Measurements from ENCODE around the gene CNOT11.
"Not testable (repeated sequence)": the region's sequence is repeated elsewhere in the genome, so short reads cannot be mapped to it uniquely, and the experiment has no call there.

CNOT11 gene

DNA sequence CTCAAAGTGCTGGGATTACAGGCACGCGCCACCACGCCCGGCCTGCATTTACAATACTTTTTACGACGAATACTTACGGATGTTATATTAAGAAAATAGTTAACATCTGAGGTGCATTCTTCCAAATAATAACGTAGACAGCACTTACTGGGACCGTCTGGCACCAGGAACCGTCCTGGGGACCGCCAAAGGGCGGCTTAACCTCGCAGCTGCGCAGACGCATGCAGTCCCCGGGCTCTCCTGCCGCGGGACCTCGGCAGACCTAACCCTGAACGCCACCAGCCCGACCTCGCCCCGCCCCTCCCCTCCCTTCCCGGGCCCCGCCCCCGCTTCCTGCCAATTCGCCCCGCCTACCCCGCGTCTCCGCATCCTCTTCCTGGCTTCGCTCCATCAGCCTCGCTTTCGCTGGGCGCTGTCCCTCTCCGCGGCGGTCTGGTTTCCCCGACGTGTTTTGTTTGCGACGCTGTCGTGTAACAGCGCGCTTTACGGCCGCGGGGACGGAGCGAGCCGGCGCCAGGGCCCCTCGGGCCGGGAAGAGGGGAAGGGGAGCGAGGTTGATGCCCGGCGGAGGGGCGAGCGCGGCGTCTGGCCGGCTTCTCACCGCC, at the start of gene CNOT11:
Gene CNOT11 (plus strand): TSS at position 479 of the 605 bp plus-strand sequence. CDS start 79 bp downstream, at position 558.
- Histone ChIP-seq H3K27ac (peak within 1 kb of the TSS; percentile 80), H3K36me3 (replicated peaks) (no peaks in the 10 kb centered on the region), H3K27me3 (replicated peaks) (no peaks in the 10 kb centered on the region), H3K4me3 (ENCODE audit: low read depth, low read length) (peak within 1 kb of the TSS; percentile 87)
- TF ChIP-seq, protein P1, sequence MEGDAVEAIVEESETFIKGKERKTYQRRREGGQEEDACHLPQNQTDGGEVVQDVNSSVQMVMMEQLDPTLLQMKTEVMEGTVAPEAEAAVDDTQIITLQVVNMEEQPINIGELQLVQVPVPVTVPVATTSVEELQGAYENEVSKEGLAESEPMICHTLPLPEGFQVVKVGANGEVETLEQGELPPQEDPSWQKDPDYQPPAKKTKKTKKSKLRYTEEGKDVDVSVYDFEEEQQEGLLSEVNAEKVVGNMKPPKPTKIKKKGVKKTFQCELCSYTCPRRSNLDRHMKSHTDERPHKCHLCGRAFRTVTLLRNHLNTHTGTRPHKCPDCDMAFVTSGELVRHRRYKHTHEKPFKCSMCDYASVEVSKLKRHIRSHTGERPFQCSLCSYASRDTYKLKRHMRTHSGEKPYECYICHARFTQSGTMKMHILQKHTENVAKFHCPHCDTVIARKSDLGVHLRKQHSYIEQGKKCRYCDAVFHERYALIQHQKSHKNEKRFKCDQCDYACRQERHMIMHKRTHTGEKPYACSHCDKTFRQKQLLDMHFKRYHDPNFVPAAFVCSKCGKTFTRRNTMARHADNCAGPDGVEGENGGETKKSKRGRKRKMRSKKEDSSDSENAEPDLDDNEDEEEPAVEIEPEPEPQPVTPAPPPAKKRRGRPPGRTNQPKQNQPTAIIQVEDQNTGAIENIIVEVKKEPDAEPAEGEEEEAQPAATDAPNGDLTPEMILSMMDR (IDR thresholded peaks at IDR 0.05; ENCODE audit: low read depth, low read length, missing control alignments) = no peak
- in situ Hi-C loops (cut with HindIII; ENCODE audit: low pct_ligation_motif_present, low sequenced_read_pairs) = no loop called here
- peak; percentile 98 for DNase-seq

DNA sequence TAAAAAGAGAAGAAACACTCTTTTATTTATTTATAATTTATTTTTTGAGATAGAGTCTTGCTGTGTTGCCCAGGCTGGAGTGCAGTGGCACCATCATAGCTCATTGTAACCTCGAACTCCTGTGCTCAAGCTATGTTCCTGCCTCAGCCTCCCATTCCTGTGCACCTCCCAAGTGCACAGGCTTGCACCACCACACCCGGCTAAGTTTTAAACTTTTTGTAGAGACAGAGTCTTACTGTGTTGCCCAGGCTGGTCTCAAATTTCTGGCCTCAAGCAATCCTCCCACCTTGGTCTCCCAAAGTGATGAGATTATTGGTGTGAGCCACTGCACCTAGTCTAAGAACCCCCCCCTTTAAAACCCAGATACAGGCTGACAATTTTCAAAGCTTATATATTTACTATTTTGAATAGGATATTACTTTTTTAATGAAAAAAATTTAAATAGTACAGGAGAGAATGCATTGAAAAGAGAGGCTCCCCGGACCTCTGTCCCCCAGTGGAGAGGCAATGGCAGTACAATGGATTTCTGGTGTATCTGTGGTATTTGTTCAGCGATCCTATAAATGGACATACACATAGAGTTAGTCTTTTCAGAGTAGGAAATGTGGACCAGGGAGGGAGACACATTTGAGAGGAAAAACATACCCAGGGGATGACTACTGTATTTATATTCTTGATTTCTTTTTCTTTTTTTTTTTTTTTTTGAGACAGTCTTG, 48.1 kb upstream of the CNOT11 start:
- peak; percentile 12 for DNase-seq
- H3K36me3 ChIP-seq (replicated peaks) = no peaks in the 10 kb centered on the region
- in situ Hi-C loops (cut with HindIII; ENCODE audit: low pct_ligation_motif_present, low sequenced_read_pairs) = loop anchor here (25.0 kb wide), 1 partner anchor 167 kb away; no protein-coding TSS in a partner anchor

GRCh38 chr2:101205521-101206479, 46.9 kb upstream of the CNOT11 start:
- in situ Hi-C loops (cut with HindIII; ENCODE audit: low pct_ligation_motif_present, low sequenced_read_pairs) = loop anchor here (25.0 kb wide), 1 partner anchor 168 kb away; no protein-coding TSS in a partner anchor
- H3K27ac ChIP-seq = no peak overlapping the region
- no peaks in the 10 kb centered on the region for H3K36me3 ChIP-seq (replicated peaks)
- TF ChIP-seq, protein P1 (IDR thresholded peaks at IDR 0.05; ENCODE audit: low read depth, low read length, missing control alignments) = peak; percentile 77
- no peaks in the 10 kb centered on the region for H3K27me3 ChIP-seq (replicated peaks)
- DNase-seq = peak; percentile 80
- H3K4me3 ChIP-seq (ENCODE audit: low read depth, low read length) = peak overlapping the region; percentile 26

More for the DNA sequence above, 48.1 kb upstream of the CNOT11 start:
- H3K27ac ChIP-seq = no peak overlapping the region
- H3K27me3 ChIP-seq (replicated peaks) = no peaks in the 10 kb centered on the region
- TF ChIP-seq, protein P1 (IDR thresholded peaks at IDR 0.05; ENCODE audit: low read depth, low read length, missing control alignments) = peak; percentile 65
- H3K4me3 ChIP-seq (ENCODE audit: low read depth, low read length) = no peak overlapping the region

DNA sequence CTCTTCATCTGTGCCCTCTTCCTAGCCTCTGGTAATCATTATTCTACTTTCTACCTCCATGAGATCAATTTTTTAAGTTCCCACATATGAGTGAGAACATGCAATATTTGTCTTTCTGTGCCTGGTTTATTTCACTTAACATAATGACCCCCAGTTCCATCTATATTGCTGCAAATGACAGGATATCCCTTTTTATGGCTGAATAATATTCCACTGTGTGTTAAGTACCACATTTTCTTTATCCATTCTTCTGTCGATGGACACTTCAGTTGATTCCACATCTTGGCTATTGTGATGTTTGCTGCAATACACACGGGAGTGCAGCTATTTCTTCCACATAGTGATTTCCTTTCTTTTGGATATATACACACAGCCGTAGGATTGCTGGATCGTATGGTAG, 43.9 kb upstream of the CNOT11 start:
- in situ Hi-C loops (cut with HindIII; ENCODE audit: low pct_ligation_motif_present, low sequenced_read_pairs) = loop anchor here (25.0 kb wide), 1 partner anchor 172 kb away; no protein-coding TSS in a partner anchor
- no peaks in the 10 kb centered on the region for H3K27me3 ChIP-seq (replicated peaks)
- TF ChIP-seq, protein P1 (IDR thresholded peaks at IDR 0.05; ENCODE audit: low read depth, low read length, missing control alignments) = no peak
- H3K36me3 ChIP-seq (replicated peaks) = no peaks in the 10 kb centered on the region
- H3K4me3 ChIP-seq (ENCODE audit: low read depth, low read length) = no peak overlapping the region
- H3K27ac ChIP-seq = no peak overlapping the region
- no peak for DNase-seq

GRCh38 chr2:101219246-101219645, 33.4 kb upstream of the CNOT11 start:
- no peaks in the 10 kb centered on the region for H3K27me3 ChIP-seq (replicated peaks)
- DNase-seq = no peak
- TF ChIP-seq, protein P1 (IDR thresholded peaks at IDR 0.05; ENCODE audit: low read depth, low read length, missing control alignments) = no peak
- in situ Hi-C loops (cut with HindIII; ENCODE audit: low pct_ligation_motif_present, low sequenced_read_pairs) = loop anchor here (25.0 kb wide), 1 partner anchor 182 kb away; no protein-coding TSS in a partner anchor
- H3K36me3 ChIP-seq (replicated peaks) = no peaks in the 10 kb centered on the region
- H3K4me3 ChIP-seq (ENCODE audit: low read depth, low read length) = no peak overlapping the region
- no peak overlapping the region for H3K27ac ChIP-seq

- H3K4me3 ChIP-seq (ENCODE audit: low read depth, low read length); H3K27me3 ChIP-seq (replicated peaks); H3K27ac ChIP-seq; H3K36me3 ChIP-seq (replicated peaks); DNase-seq: not testable (repeated sequence)
- in situ Hi-C loops (cut with HindIII; ENCODE audit: low pct_ligation_motif_present, low sequenced_read_pairs) = loop anchor here (25.0 kb wide), 1 partner anchor 183 kb away; no protein-coding TSS in a partner anchor
These were observed 32.6 kb upstream of the CNOT11 start for GRCh38 chr2:101220091-101220490.

All from brain microvascular endothelial cell (primary cell).